Skeletal muscle tissue (tissue), 4 donors: ENCODE data around the gene GPR142. TPM values are rescaled to one million over a fixed set of nuclear protein-coding genes. Genes with fewer than 3 reads are reported as not detected.

Experiments
- H3K27ac ChIP-seq: one replicate; pipeline ENCODE4 v1.7.0; 2013; ENCODE audit warnings: mild to moderate bottlenecking, low read depth, low read length, inconsistent platforms
- H3K27me3 ChIP-seq, 3 donors: one replicate each; pipeline ENCODE4 v1.7.0; 2013; ENCODE audit warnings: low read length in 3 of 3; ENCODE audit not compliant: control insufficient read depth in 3 of 3, insufficient read depth in 3 of 3
- H3K36me3 ChIP-seq, 3 donors: one replicate each; pipeline ENCODE4 v1.7.0; 2013; ENCODE audit warnings: low read length in 3 of 3; ENCODE audit not compliant: control insufficient read depth in 3 of 3, insufficient read depth in 3 of 3
- H3K4me1 ChIP-seq, 3 donors: one replicate each; pipeline ENCODE4 v1.7.0; 2013; ENCODE audit warnings: low read length in 3 of 3, mild to moderate bottlenecking in 3 of 3; ENCODE audit not compliant: control insufficient read depth in 3 of 3, insufficient read depth in 3 of 3
- H3K4me3 ChIP-seq, 3 donors: one replicate each; pipeline ENCODE4 v1.7.0; 2013; ENCODE audit warnings: low read length in 3 of 3
- H3K9ac ChIP-seq, 3 donors: one replicate each; pipeline ENCODE4 v1.7.0; 2013; ENCODE audit warnings: low read length in 3 of 3, mild to moderate bottlenecking in 3 of 3, moderate library complexity in 2 of 3, low read depth in 1 of 3
- H3K9me3 ChIP-seq, 3 donors: one replicate each; pipeline ENCODE4 v1.7.0; 2013; ENCODE audit warnings: low read length in 3 of 3; ENCODE audit not compliant: control insufficient read depth in 3 of 3
- total RNA-seq: library from RNA; depleted of rRNA; stranded (reverse); fragments of >200 nt; gene quantifications from one replicate; pipeline ENCODE4 v1.2.3, GENCODE V29; 2014
- donor health status: Osteomylitis.

GPR142 gene
- total RNA-seq, 1 donor from 2014 or later: not detected

DNA sequence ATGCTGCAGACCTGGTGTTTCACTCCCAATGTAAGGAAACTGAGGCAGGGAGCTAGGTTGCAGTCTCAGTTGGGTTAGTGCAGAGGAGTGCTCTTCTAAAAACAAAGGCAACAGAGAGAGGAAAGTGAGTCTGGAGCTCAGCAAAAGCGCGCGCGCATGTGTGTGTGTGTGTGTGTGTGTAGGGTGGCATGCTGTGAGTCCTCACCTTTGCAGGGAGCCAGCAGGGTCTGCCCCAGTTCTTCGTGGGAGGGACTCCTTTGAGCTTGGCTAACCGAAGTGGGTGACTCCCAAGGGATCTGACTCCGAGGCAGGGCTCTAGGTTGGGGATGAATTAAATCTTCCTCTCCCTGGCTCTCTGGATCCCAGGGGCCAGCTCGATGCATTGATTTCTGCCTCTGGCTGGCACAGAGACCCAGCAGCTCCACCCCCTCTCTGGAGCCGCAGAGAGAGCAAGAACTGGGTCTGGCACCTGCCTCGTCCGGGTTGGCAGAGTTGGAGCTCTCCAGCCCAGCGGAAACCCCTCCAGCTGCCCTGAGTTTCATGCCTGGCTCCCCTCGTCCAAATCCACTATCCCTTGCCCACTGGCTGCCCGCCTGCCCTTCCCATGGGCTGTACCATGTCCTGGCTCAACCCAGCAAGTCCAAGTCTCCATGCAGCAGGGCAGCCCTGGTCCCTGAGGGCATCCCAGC lies 4.4 kb upstream of the GPR142 start:
- Histone ChIP-seq H3K27ac (no peak overlapping the region), H3K4me3 (no peak overlapping the region), H3K27me3 (peaks cover 38 to 43% (median 40%) of the 10 kb centered on the region in 3 donors), H3K4me1 (peaks cover 0 to 10% (median 6%) of the 10 kb centered on the region in 3 donors), H3K36me3 (no peaks in the 10 kb centered on the region), H3K9me3 (no peaks in the 10 kb centered on the region), H3K9ac (peak overlapping the region in 1 of 3 donors; percentile 25)

GRCh38 chr17:74368341-74369081 lies 1.2 kb downstream of the GPR142 start:
- no peaks in the 10 kb centered on the region for H3K9me3 ChIP-seq
- no peaks in the 10 kb centered on the region for H3K36me3 ChIP-seq
- H3K27ac ChIP-seq: no peak overlapping the region
- no peak overlapping the region for H3K4me3 ChIP-seq
- peak overlapping the region in 1 of 3 donors; percentile 50 for H3K9ac ChIP-seq
- H3K4me1 ChIP-seq: peaks cover 4 to 10% (median 9%) of the 10 kb centered on the region in 3 donors
- peaks cover 0 to 12% (median 4%) of the 10 kb centered on the region in 3 donors for H3K27me3 ChIP-seq

- H3K27me3 ChIP-seq: peaks cover 0 to 12% (median 6%) of the 10 kb centered on the region in 3 donors
- H3K9ac ChIP-seq: no peak overlapping the region
- H3K4me1 ChIP-seq: peaks cover 4 to 10% (median 9%) of the 10 kb centered on the region in 3 donors
- H3K27ac ChIP-seq: no peak overlapping the region
- H3K36me3 ChIP-seq: no peaks in the 10 kb centered on the region
- H3K4me3 ChIP-seq: no peak overlapping the region
- no peaks in the 10 kb centered on the region for H3K9me3 ChIP-seq
Measured at GRCh38 chr17:74369221-74369620, 1.9 kb downstream of the GPR142 start.

DNA sequence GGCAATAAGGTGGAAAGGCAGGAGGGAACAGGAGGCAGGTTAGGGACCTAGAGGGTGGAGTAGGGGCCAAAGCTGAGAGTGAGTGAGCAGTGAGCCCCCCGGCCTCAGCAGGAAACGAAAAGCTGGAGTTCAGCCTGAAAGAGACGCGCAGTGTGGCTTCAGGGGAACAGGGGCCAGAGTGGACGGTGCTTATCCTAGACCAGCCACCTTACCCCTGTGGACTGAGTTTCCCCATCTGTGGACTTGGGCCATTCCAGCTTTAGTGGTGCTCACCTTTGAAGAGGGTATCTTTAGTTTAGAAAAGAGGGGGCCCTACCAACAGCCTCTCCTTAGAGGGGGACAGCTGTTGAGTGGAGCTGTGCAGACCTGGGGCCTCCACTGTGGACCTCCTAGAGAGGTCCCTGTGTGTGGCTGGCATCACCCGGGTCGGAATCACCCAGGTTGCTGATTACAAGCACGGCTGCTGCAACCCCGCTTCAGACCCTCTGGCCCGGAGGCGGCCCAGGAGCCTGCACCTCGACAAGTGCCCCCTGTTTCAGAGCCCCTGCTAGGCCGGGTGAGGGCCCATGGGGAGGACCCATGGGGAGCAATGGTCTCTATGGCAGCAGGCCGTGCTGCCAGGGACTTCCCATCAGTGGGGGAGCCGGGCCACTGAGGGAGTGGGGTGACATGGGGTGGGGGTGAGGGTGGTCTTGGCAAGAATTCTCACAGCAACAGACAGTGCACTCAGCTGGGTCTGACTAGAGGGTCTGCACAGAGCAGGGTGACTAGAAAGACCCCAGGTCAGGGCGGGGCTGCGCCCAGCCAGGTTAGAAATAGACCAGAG lies 2.6 kb downstream of the GPR142 start:
- H3K27me3 ChIP-seq: peaks cover 0 to 13% (median 12%) of the 10 kb centered on the region in 3 donors
- no peak overlapping the region for H3K27ac ChIP-seq
- H3K4me1 ChIP-seq: peaks cover 4 to 10% (median 9%) of the 10 kb centered on the region in 3 donors
- no peaks in the 10 kb centered on the region for H3K36me3 ChIP-seq
- H3K4me3 ChIP-seq: no peak overlapping the region
- H3K9ac ChIP-seq: no peak overlapping the region
- no peaks in the 10 kb centered on the region for H3K9me3 ChIP-seq

DNA sequence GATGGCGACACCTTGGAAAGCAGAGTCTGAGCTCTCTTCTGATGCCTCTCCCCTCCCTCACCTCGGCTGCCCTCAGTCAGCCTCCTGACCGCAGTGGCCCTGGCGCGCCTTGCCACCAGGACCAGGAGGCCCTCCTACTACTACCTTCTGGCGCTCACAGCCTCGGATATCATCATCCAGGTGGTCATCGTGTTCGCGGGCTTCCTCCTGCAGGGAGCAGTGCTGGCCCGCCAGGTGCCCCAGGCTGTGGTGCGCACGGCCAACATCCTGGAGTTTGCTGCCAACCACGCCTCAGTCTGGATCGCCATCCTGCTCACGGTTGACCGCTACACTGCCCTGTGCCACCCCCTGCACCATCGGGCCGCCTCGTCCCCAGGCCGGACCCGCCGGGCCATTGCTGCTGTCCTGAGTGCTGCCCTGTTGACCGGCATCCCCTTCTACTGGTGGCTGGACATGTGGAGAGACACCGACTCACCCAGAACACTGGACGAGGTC lies 4.4 kb downstream of the GPR142 start:
- H3K9ac ChIP-seq: no peak overlapping the region
- H3K4me3 ChIP-seq: no peak overlapping the region
- H3K36me3 ChIP-seq: no peaks in the 10 kb centered on the region
- no peak overlapping the region for H3K27ac ChIP-seq
- peaks cover 0 to 13% (median 9%) of the 10 kb centered on the region in 3 donors for H3K27me3 ChIP-seq
- H3K4me1 ChIP-seq: peaks cover 4 to 10% (median 9%) of the 10 kb centered on the region in 3 donors
- H3K9me3 ChIP-seq: no peaks in the 10 kb centered on the region

DNA sequence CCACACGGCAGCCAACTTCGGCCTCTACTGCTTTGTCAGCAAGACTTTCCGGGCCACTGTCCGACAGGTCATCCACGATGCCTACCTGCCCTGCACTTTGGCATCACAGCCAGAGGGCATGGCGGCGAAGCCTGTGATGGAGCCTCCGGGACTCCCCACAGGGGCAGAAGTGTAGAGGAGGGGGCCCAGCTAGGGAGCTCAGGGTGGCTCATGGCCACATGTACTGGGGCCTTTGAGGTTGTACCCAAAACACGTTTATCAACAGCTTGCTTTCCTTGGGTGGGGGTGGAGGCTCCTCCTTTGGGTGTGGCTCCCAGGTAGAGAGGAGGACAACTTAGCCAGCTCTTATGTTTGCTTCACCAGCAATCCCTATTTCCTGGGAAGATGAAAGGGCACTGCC lies 5.1 kb downstream of the GPR142 start:
- H3K36me3 ChIP-seq: no peaks in the 10 kb centered on the region
- H3K9me3 ChIP-seq: no peaks in the 10 kb centered on the region
- H3K27ac ChIP-seq: no peak overlapping the region
- no peak overlapping the region for H3K9ac ChIP-seq
- no peak overlapping the region for H3K4me3 ChIP-seq
- H3K27me3 ChIP-seq: peaks cover 0 to 13% (median 8%) of the 10 kb centered on the region in 3 donors
- peaks cover 4 to 10% (median 9%) of the 10 kb centered on the region in 3 donors for H3K4me1 ChIP-seq

DNA sequence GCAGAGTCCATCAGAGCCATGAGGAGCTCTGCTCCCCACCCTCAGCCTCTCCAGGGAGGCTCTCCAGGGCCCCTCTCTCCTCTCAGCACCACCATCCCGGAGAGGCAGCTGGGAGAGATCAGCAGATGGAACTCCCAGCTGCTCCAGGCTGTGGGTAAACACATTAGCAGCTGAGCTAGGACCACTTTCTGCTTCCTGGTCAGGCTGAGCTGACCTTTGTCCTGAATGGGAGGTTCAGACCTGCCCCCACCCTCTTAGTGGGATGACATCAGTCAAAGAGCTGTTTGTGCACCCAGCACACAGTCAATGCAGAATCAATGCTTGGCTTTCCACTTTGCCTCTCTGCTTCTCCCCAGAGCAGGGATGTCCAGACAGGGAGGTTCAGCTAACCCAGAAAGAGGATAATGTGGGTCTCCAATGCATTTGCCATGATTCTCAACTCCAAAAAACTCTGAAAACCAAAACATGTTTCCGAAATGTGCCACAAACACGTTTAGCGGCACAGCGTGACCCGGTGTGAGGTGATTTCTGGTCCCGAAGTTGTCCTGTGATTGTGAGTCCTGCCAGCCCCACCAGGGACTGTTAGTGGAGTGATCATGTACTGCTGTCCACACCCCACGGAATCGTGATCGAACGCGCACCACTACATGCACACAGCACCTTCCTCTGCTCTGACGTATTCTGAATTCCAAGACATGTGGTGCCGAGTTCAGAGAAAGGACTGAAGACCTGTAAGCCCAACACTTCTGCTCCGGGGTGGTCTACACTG lies 6.7 kb downstream of the GPR142 start:
- H3K9me3 ChIP-seq: no peaks in the 10 kb centered on the region
- peaks cover 0 to 13% (median 2%) of the 10 kb centered on the region in 3 donors for H3K27me3 ChIP-seq
- H3K27ac ChIP-seq: no peak overlapping the region
- no peak overlapping the region for H3K4me3 ChIP-seq
- no peak overlapping the region for H3K9ac ChIP-seq
- H3K36me3 ChIP-seq: no peaks in the 10 kb centered on the region
- peaks cover 0 to 2% (median 0%) of the 10 kb centered on the region in 3 donors for H3K4me1 ChIP-seq

GRCh38 chr17:74374858-74375257 lies 7.6 kb downstream of the GPR142 start:
- H3K36me3 ChIP-seq: no peaks in the 10 kb centered on the region
- no peaks in the 10 kb centered on the region for H3K9me3 ChIP-seq
- no peak overlapping the region for H3K9ac ChIP-seq
- H3K4me3 ChIP-seq: no peak overlapping the region
- H3K27me3 ChIP-seq: peaks cover 0 to 13% (median 0%) of the 10 kb centered on the region in 3 donors
- H3K4me1 ChIP-seq: peaks cover 7% of the 10 kb centered on the region in 3 donors
- H3K27ac ChIP-seq: no peak overlapping the region

GRCh38 chr17:74379495-74380085 lies 12.3 kb downstream of the GPR142 start:
- Histone ChIP-seq H3K9ac (peak overlapping the region; percentile 76 to 93 (median 77)), H3K4me3 (peak overlapping the region; percentile 56 to 75 (median 71)), H3K4me1 (peaks cover 19 to 24% (median 21%) of the 10 kb centered on the region in 3 donors), H3K36me3 (no peaks in the 10 kb centered on the region), H3K9me3 (no peaks in the 10 kb centered on the region), H3K27ac (peak overlapping the region; percentile 88), H3K27me3 (peaks cover 0 to 3% (median 0%) of the 10 kb centered on the region in 3 donors)
